ENCODE data around the gene PLEKHO2.
"Not testable (repeated sequence)": the region's sequence is repeated elsewhere in the genome, so short reads cannot be mapped to it uniquely, and the experiment has no call there.

The PLEKHO2 gene

GRCh38 chr15:64807751-64808222 lies 33.9 kb upstream of the PLEKHO2 start:
- H3K9me3 ChIP-seq (replicated peaks in 1 of 11) = no peaks in the 10 kb centered on the region
- H3K36me3 ChIP-seq = no peaks in the 10 kb centered on the region
- no peaks in the 10 kb centered on the region; a peak in 2 of 22 replicates for H4K20me1 ChIP-seq
- H3K4me2 ChIP-seq = no peak overlapping the region
- no peak for TF ChIP-seq Cebpa-rat (IDR thresholded peaks at IDR 0.05)
- no peak overlapping the region for H3K9ac ChIP-seq
- no peak overlapping the region for H3K4me3 ChIP-seq
- peaks cover 7 to 41% (median 34%) of the 10 kb centered on the region in 10 experiments; a peak in 19 of 20 replicates for H3K4me1 ChIP-seq
- no peak overlapping the region for H3K27ac ChIP-seq
- no peaks in the 10 kb centered on the region for H3K27me3 ChIP-seq

- no peak overlapping the region for H3K27ac ChIP-seq
- no peaks in the 10 kb centered on the region; a peak in 2 of 22 replicates for H4K20me1 ChIP-seq
- 0 out of 22 replicates have a peak overlapping the region, but pooled peaks of 3 of the 11 experiments have one; percentile 5 to 22 (median 18) for H3K4me2 ChIP-seq
- no peaks in the 10 kb centered on the region for H3K9me3 ChIP-seq (replicated peaks in 1 of 11)
- no peak overlapping the region for H3K9ac ChIP-seq
- H3K27me3 ChIP-seq = no peaks in the 10 kb centered on the region
- H3K4me3 ChIP-seq = no peak overlapping the region
- no peaks in the 10 kb centered on the region for H3K36me3 ChIP-seq
- peaks cover 11 to 53% (median 45%) of the 10 kb centered on the region in 10 experiments; a peak in 19 of 20 replicates for H3K4me1 ChIP-seq
- TF ChIP-seq Cebpa-rat (IDR thresholded peaks at IDR 0.05) = no peak
These were observed 32.8 kb upstream of the PLEKHO2 start for GRCh38 chr15:64808785-64809453.

DNA sequence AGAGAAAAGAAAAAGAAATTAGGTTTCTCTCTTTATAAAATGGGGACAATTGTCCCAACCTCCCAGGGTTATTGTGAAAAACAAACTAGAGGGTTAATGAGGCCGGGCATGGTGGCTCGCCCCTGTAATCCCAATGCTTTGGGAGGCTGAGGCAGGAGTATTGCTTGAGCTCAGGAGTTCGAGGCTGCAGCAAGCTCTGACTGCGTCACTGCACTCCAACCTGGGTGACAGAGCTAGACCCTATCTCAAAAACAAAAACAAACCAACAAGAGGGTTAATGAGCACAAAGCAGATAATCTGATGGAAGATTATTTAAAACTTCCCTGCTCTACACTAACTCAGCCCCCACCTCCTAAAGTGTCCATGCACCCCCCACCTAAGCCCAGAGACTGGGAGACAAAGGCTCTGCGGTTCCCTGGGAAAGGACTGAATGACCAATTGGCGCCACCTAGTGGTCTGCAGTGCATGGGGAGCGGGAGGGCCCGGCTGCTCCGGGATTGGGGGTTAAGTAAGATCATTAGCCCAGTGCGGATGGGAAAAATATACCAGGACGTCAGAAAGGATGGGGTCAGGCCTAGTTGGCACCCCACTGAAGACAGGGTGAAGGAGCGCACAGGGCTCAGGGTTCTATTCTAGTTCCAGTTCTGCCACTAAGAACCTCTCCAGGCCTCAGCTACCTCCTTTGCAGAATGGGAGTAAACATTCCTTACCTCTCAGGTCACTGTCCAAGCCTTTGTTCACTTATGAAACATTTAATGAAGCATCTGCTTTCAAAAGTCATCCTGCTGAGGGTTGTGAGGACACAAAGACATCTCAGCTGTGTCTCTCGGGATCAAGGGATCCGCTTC lies 31.8 kb upstream of the PLEKHO2 start:
- Histone ChIP-seq H3K9me3 (replicated peaks in 1 of 11) (no peaks in the 10 kb centered on the region), H3K36me3 (no peaks in the 10 kb centered on the region), H3K4me1 (peaks cover 13 to 56% (median 48%) of the 10 kb centered on the region in 10 experiments; a peak in 19 of 20 replicates), H3K27ac (no peak overlapping the region), H3K4me2 (peak overlapping the region in 10 of 11 experiments; percentile 8 to 81 (median 46); a peak in 16 of 22 replicates), H3K9ac (peak overlapping the region in 4 of 11 experiments; percentile 1 to 61 (median 18); a peak in 5 of 22 replicates), H3K4me3 (no peak overlapping the region), H4K20me1 (no peaks in the 10 kb centered on the region; a peak in 2 of 22 replicates), H3K27me3 (no peaks in the 10 kb centered on the region)
- no peak for TF ChIP-seq Cebpa-rat (IDR thresholded peaks at IDR 0.05)

GRCh38 chr15:64810497-64811326 lies 31.0 kb upstream of the PLEKHO2 start:
- Histone ChIP-seq H3K4me2 (peak overlapping the region in 9 of 11 experiments; percentile 28 to 81 (median 57); a peak in 17 of 22 replicates), H3K9me3 (replicated peaks in 1 of 11) (no peaks in the 10 kb centered on the region), H3K4me1 (peaks cover 15 to 59% (median 51%) of the 10 kb centered on the region in 10 experiments; a peak in 19 of 20 replicates), H3K9ac (peak overlapping the region in 4 of 11 experiments; percentile 24 to 61 (median 42); a peak in 6 of 22 replicates), H3K4me3 (no peak overlapping the region), H3K27me3 (no peaks in the 10 kb centered on the region), H4K20me1 (no peaks in the 10 kb centered on the region; a peak in 2 of 22 replicates), H3K36me3 (peaks cover 0 to 6% (median 0%) of the 10 kb centered on the region in 11 experiments; a peak in 3 of 22 replicates), H3K27ac (no peak overlapping the region)
- no peak for TF ChIP-seq Cebpa-rat (IDR thresholded peaks at IDR 0.05)

GRCh38 chr15:64813075-64813474 lies 28.6 kb upstream of the PLEKHO2 start:
- Histone ChIP-seq H3K36me3 (peaks cover 0 to 23% (median 14%) of the 10 kb centered on the region in 11 experiments; a peak in 15 of 22 replicates), H3K4me2 (peak overlapping the region; percentile 5 to 81 (median 57); a peak in 21 of 22 replicates), H3K4me3 (no peak overlapping the region), H3K27ac (no peak overlapping the region), H3K27me3 (no peaks in the 10 kb centered on the region), H3K9ac (peak overlapping the region in 3 of 11 experiments; percentile 20 to 28 (median 28); a peak in 3 of 22 replicates), H3K4me1 (peaks cover 15 to 57% (median 52%) of the 10 kb centered on the region in 10 experiments; a peak in 19 of 20 replicates), H4K20me1 (peaks cover 0 to 4% (median 0%) of the 10 kb centered on the region in 11 experiments; a peak in 4 of 22 replicates), H3K9me3 (replicated peaks in 1 of 11) (no peaks in the 10 kb centered on the region)
- TF ChIP-seq Cebpa-rat (IDR thresholded peaks at IDR 0.05) = no peak

DNA sequence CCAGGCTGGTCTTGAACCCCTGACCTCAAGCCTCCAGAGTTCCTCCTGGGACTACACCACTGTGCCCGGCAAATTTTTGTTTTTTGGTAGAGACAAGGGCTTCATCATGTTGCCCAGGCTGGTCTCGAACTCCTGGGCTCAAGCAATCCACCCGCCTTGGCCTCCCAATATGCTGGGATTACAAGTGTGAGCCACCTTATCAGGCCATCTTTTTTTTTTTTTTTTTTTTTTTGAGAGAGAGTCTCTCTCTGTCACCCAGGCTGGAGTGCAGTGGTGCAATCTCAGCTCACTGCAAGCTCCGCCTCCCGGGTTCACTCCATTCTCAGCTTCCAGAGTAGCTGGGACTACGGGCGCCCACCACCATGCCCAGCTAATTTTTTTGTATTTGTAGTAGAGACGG lies 27.4 kb upstream of the PLEKHO2 start:
- not testable (repeated sequence) for H3K27ac ChIP-seq; H3K27me3 ChIP-seq; H3K4me3 ChIP-seq; H3K4me2 ChIP-seq; H3K9ac ChIP-seq; H3K9me3 ChIP-seq (replicated peaks in 1 of 11); H4K20me1 ChIP-seq
- Histone ChIP-seq H3K36me3 (peaks cover 0 to 35% (median 24%) of the 10 kb centered on the region in 11 experiments; a peak in 17 of 22 replicates), H3K4me1 (peaks cover 15 to 57% (median 46%) of the 10 kb centered on the region in 10 experiments; a peak in 19 of 20 replicates)

DNA sequence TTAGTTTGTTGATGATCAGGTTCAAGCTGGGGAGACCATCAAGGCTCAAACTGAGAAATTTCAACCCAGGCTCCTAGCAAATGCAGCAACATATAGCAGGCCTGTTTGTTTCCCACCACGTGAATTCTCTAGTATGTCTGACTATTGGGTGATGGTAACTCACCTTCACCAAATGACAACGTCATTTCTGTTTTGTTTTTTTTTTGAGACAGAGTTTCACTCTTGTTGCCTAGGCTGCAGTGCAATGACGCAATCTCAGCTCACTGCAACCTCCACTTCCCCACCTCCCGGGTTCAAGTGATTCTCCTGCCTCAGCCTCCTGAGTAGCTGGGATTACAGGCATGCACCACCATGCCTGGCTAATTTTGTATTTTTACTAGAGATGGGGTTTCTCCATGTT lies 26.8 kb upstream of the PLEKHO2 start:
- H3K27me3 ChIP-seq; H3K9me3 ChIP-seq (replicated peaks in 1 of 11); H4K20me1 ChIP-seq; H3K9ac ChIP-seq; H3K27ac ChIP-seq; H3K4me3 ChIP-seq: not testable (repeated sequence)
- TF ChIP-seq Cebpa-rat (IDR thresholded peaks at IDR 0.05) = peak in 7 of 11 experiments; percentile 18 to 54 (median 37); a peak in 6 of 22 replicates
- peaks cover 15 to 57% (median 40%) of the 10 kb centered on the region in 10 experiments; a peak in 19 of 20 replicates for H3K4me1 ChIP-seq
- H3K4me2 ChIP-seq = peak overlapping the region in 4 of 11 experiments; percentile 19 to 32 (median 22); a peak in 6 of 22 replicates
- H3K36me3 ChIP-seq = peaks cover 0 to 41% (median 31%) of the 10 kb centered on the region in 11 experiments; a peak in 19 of 22 replicates

- Histone ChIP-seq H3K27ac (no peak overlapping the region; a peak in 1 of 22 replicates), H3K4me2 (no peak overlapping the region), H3K4me1 (peaks cover 11 to 42% (median 26%) of the 10 kb centered on the region in 10 experiments; a peak in 19 of 20 replicates), H3K27me3 (no peaks in the 10 kb centered on the region), H3K4me3 (no peak overlapping the region), H3K9ac (0 out of 22 replicates have a peak overlapping the region, but pooled peaks of 1 of the 11 experiments have one; percentile 8), H3K9me3 (replicated peaks in 1 of 11) (no peaks in the 10 kb centered on the region), H4K20me1 (peaks cover 0 to 6% (median 0%) of the 10 kb centered on the region in 11 experiments; a peak in 5 of 22 replicates), H3K36me3 (peaks cover 0 to 56% (median 40%) of the 10 kb centered on the region in 11 experiments; a peak in 19 of 22 replicates)
- TF ChIP-seq Cebpa-rat (IDR thresholded peaks at IDR 0.05) = no peak
These were observed 25.3 kb upstream of the PLEKHO2 start for GRCh38 chr15:64816452-64816851.
